GM12891 (cell line): Measurements from ENCODE around the gene CXCL3.

ENCODE experiments used
- POLR2A ChIP-seq: IDR thresholded peaks from 2 replicates; pipeline ENCODE4 v1.6.1; 2011; ENCODE audit warnings: low read depth, low read length, control low read depth
- POLR2AphosphoS5 ChIP-seq: IDR thresholded peaks from 2 replicates; pipeline ENCODE4 v1.6.1; 2011; ENCODE audit warnings: low read depth, low read length, control low read depth
- POU2F2 ChIP-seq: IDR thresholded peaks from 2 replicates; pipeline ENCODE4 v1.6.1; 2011; ENCODE audit warnings: low read depth, mild to moderate bottlenecking, control low read depth, low read length, moderate library complexity
- SPI1 ChIP-seq: IDR thresholded peaks from 2 replicates; pipeline ENCODE4 v1.6.1; 2011; ENCODE audit warnings: low read depth, low read length, control low read depth
- TAF1 ChIP-seq: IDR thresholded peaks from 2 replicates; pipeline ENCODE4 v1.6.1; 2011; ENCODE audit warnings: low read depth, low read length, control low read depth

- TF ChIP-seq POU2F2: no peak
- TF ChIP-seq POLR2A: no peak
- TF ChIP-seq TAF1: no peak
- TF ChIP-seq SPI1: no peak
- no peak for TF ChIP-seq POLR2AphosphoS5
These were observed 19.7 kb upstream of the CXCL3 start for GRCh38 chr4:74058048-74058651.
